ENCODE measurements around the gene ENTPD3. TPM values are rescaled to one million over a fixed set of nuclear protein-coding genes. Genes with fewer than 3 reads are reported as not detected.

The ENTPD3 gene
- total RNA-seq, 1 donor from 2014 or later, result 0.46 TPM

DNA sequence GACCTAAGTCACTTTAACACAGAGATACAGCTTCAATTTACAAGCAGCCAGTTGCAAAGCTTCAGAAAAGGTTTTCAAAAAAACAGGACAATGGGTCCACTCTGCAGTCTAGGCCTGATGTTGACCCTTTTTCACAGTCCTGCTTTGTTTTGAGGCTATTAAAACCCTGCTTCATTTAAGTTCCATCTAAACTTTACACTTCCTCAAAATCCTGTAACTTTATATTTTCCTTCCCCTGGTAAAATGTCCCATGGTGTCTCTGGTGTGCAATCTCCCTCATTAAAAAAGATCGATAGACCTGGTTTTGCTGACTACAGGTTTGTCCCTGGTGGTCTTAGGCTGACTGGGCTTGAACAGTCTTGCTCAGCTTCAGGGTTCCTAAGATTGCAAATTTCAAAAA is 65.1 kb downstream of the ENTPD3 start:
- H3K4me3 ChIP-seq (ENCODE audit: low read depth, low read length), result peak overlapping the region; percentile 68
- TF ChIP-seq, protein P1, sequence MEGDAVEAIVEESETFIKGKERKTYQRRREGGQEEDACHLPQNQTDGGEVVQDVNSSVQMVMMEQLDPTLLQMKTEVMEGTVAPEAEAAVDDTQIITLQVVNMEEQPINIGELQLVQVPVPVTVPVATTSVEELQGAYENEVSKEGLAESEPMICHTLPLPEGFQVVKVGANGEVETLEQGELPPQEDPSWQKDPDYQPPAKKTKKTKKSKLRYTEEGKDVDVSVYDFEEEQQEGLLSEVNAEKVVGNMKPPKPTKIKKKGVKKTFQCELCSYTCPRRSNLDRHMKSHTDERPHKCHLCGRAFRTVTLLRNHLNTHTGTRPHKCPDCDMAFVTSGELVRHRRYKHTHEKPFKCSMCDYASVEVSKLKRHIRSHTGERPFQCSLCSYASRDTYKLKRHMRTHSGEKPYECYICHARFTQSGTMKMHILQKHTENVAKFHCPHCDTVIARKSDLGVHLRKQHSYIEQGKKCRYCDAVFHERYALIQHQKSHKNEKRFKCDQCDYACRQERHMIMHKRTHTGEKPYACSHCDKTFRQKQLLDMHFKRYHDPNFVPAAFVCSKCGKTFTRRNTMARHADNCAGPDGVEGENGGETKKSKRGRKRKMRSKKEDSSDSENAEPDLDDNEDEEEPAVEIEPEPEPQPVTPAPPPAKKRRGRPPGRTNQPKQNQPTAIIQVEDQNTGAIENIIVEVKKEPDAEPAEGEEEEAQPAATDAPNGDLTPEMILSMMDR (conservative IDR thresholded peaks at IDR 0.05; ENCODE audit: low read depth, low read length), result no peak
- no peak for DNase-seq (ENCODE audit: low read depth)

DNA sequence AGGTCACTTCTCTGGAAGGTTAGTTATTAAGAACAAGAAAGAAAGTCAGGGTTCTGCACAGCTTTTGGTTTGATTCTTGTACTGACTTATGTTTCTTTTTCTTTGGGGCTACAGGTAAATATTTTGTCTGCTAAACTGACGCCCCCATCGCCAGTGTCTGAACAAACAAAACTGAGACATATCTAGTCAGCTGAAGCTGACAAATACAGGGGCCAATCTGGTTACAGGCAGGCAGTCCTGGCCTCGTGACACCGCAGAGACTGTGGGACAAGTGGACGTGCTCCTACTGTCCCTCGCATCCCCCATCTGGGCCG is 65.5 kb downstream of the ENTPD3 start:
- TF ChIP-seq, protein P1 (conservative IDR thresholded peaks at IDR 0.05; ENCODE audit: low read depth, low read length), result no peak
- H3K4me3 ChIP-seq (ENCODE audit: low read depth, low read length), result peak overlapping the region; percentile 68
- no peak for DNase-seq (ENCODE audit: low read depth)

DNA sequence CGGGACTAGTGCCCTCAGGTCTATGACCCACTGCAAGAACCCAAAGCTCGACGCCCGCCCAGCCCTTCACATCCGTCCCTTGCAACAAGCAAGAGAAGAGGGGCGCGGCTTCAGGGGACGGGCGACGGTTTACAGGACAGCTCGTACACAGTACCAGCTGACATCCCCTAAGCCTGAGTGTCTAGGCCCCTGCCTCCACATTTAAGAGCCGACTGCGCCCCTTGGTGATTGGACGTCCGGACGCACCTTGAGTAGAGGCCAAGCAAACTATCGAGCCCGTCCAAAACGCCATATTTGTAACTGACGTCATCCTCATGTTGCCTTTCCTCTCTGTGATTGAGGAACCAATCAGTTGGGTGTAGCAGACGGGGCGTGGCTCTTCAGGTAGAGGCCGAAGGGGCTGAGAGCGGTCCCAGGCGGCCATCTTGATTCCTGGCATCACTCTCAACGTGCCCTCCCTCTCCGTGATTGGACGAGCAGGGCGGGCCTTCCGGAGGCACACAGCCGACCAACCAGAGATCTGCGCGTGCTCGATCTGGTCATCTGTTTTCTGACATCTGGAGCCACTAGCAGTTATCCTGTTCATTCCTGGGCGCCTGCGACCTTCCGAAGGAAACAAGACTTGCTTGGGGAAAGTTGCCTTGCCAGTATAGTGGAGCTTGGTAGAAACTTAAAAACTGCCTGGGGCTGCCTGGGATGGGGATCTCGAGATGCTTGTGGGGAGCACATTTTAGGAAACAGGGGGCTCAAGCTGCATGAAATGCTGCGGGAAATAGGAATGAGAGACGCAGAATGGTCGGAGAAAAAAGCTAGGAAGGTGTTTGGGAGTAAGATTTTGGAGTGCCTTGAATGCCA is 66.1 kb downstream of the ENTPD3 start:
- peak; percentile 86 for DNase-seq (ENCODE audit: low read depth)
- TF ChIP-seq, protein P1 (conservative IDR thresholded peaks at IDR 0.05; ENCODE audit: low read depth, low read length), result no peak
- H3K4me3 ChIP-seq (ENCODE audit: low read depth, low read length), result peak overlapping the region; percentile 68

DNA sequence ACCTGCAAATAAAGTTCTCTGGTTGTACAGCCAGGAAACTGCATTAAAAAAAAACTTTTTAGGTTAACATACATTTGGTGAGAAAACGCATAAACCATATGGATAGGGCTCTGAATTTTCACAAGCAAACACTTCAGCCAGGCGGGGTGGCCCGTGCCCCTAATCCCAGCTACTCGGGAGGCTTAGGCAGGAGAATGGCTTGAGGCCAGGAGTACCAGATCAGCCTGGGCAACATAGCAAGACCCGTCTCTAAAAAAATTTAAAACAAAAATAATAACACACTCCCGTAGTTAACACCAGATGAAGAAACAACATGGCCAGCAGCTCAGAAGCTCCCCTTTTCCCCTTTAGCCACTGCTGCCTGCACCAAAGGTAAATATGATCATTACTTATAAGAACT is 66.9 kb downstream of the ENTPD3 start:
- TF ChIP-seq, protein P1 (conservative IDR thresholded peaks at IDR 0.05; ENCODE audit: low read depth, low read length), result no peak
- no peak for DNase-seq (ENCODE audit: low read depth)
- H3K4me3 ChIP-seq (ENCODE audit: low read depth, low read length), result peak overlapping the region; percentile 68

DNA sequence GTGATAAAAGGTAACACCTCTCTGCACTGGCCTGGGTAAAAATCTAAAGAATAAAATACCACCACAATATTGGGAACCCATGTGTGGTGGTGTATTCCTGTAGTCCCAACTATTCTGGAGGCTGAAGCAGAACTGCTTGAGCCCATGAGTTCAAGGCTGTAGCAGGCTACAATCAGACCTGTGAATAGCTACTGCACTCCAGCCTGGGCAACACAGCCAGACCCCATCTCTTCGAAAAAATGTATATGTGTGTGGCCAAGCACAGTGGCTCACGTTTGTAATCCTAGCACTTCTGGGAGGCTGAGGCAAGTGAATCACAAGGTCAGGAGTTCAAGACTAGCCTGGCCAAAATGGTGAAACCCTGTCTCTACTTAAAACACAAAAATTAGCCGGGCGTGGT is 68.3 kb downstream of the ENTPD3 start:
- no peak overlapping the region for H3K4me3 ChIP-seq (ENCODE audit: low read depth, low read length)
- no peak for DNase-seq (ENCODE audit: low read depth)
- TF ChIP-seq, protein P1 (conservative IDR thresholded peaks at IDR 0.05; ENCODE audit: low read depth, low read length), result no peak

DNA sequence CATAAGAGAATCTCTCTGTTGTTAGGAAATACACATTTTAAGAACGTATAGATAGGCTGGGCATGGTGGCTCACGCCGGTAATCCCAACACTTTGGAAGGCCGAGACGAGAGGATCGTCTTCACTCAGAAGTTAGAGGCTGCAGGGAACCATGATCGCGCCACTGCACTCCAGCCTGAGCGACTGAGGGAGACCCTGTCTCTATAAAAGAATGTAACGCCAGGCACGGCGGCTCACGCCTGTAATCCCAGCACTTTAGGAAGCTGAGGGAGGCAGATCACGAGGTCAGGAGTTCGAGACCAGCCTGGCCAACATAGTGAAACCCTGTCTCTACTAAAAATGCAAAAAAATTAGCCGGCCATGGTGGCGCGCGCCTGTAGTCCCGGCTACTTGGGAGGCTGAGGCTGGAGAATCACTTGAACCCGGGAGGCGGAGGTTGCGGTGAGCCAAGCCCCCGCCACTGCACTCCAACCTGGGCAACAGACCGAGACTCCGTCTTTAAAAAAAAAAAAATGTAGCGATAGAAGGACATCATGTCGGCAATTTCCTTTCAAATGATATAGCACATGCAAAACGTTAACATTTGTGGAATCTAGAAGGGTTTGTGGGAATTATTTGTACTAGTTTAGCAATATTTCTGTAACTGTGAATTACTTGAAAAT is 69.4 kb downstream of the ENTPD3 start:
- TF ChIP-seq, protein P1 (conservative IDR thresholded peaks at IDR 0.05; ENCODE audit: low read depth, low read length), result no peak

More for the DNA sequence above, 69.4 kb downstream of the ENTPD3 start:
- no peak for DNase-seq (ENCODE audit: low read depth)
- H3K4me3 ChIP-seq (ENCODE audit: low read depth, low read length), result peak overlapping the region; percentile 85

Data from epithelial cell of proximal tubule (primary cell).